HG03103 (cell line): ENCODE data around the gene ZNF668.
A peak's percentile ranks its signal among the peaks of the same experiment; 100 is the strongest.

ENCODE experiments used
- ATAC-seq: cut with Tn5 transposase; IDR thresholded peaks from one replicate; pipeline ENCODE4 v1.9.1; 2021; ENCODE audit warnings: low read depth; ENCODE audit not compliant: unreplicated experiment

The ZNF668 gene

DNA sequence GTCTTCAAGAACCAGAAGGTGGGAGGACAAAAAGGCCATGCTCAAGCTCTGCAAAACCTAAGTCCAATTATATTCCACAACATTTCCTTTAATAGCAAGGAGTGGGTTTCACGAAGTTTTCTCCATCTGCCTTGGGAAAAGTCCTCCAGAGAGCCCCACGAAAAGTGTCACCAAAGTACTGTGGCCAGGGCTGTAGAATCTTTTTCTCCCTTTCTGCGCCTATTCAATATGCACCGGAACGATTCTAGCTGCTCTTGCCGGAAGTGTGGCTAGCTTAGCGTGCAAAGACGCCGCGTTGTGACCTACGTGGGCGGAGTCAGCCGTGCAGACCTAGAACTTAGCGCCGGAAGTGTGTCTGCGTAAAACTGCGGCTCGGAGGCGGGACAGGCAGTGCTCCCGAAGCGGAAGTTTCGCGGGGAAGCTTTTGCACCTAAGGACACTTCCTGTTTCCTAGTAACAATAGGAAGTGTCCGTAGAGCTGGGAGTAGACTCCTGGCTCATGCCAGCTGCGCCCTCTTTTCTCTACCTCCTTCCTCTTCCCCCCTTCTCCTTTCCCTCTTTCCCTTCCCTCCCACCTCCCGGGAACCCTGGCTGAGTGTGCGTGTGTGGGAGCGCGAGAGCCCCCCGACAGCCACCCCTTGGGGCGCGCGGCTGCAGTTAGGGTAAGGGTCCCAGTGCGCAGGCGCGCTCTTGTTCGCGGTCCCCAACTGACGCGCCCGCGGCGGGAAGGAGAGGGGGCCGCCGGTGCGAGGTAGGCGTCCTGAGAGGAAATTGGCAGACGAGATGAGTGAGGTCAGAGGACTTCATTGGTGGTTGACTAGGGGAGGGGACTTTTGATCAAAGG is at the start of gene ZNF668, which contains the start of gene ZNF646:
Gene ZNF668, minus strand, starts transcription at position 271 of the 844 bp plus-strand sequence. CDS start 9,781 bp downstream, outside the sequence.
Gene ZNF646, plus strand, starts transcription at position 453 of the 844 bp plus-strand sequence. CDS start 1,903 bp downstream, outside the sequence.
- peak; percentile 59 for ATAC-seq

GRCh38 chr16:31120129-31120528 is 46.1 kb upstream of the ZNF668 start:
- ATAC-seq, result no peak

GRCh38 chr16:31118223-31119155 is 44.4 kb upstream of the ZNF668 start:
- ATAC-seq, result no peak

DNA sequence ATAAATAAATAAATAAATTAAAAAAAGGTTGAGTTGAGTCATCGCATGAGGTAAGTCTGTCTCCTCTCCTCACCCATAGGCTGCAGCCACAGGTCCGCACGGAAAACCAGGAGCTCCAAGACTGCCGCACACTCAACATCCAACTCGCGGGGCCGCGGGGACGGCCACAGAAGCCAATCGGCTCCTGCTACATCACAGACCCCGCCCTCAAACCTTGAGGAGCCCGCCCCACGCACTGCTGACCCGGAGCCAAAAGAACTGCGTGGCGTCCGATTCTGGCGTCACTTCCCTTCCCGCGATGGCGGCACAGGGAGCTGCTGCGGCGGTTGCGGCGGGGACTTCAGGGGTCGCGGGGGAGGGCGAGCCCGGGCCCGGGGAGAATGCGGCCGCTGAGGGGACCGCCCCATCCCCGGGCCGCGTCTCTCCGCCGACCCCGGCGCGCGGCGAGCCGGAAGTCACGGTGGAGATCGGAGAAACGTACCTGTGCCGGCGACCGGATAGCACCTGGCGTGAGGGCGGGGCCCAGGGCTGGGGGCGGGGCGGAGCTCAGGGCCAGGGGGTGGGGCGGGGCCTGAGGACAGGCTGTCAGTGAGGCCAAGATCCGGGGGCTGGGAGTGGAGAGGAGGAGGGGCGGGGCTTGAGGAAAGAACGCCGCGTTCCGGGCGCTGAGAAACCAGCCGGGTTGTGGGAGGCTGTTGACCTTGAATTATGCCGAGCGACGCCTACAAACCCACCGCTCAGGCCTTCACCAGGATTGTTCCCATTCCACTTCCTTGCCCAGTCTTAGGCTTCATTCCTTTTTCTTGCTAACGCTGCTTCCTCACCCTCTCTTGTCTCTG is 43.6 kb upstream of the ZNF668 start, which contains the start of gene KAT8:
Gene KAT8, plus strand, starts transcription at position 281 of the 839 bp plus-strand sequence. Its CDS starts 18 bp downstream, at position 299.
- peak; percentile 81 for ATAC-seq

DNA sequence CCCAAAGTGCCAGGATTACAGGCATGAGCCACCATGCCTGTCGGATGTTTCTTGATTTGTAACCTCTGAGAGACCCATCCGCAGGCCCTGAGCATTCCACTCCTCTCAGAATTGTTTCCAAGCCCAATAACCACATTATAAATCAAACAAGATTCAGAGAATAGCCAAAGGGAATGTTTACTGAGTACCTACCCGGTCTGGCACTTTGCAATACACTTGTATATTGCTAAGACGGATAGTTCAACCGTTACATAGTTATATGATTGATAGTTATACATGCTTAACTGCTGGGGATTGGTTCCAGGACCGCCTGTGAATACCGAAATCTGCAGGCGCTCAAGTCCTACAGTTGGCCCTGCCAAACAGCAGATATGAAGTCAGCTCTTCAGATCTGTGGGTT is 40.4 kb upstream of the ZNF668 start:
- ATAC-seq, result no peak

DNA sequence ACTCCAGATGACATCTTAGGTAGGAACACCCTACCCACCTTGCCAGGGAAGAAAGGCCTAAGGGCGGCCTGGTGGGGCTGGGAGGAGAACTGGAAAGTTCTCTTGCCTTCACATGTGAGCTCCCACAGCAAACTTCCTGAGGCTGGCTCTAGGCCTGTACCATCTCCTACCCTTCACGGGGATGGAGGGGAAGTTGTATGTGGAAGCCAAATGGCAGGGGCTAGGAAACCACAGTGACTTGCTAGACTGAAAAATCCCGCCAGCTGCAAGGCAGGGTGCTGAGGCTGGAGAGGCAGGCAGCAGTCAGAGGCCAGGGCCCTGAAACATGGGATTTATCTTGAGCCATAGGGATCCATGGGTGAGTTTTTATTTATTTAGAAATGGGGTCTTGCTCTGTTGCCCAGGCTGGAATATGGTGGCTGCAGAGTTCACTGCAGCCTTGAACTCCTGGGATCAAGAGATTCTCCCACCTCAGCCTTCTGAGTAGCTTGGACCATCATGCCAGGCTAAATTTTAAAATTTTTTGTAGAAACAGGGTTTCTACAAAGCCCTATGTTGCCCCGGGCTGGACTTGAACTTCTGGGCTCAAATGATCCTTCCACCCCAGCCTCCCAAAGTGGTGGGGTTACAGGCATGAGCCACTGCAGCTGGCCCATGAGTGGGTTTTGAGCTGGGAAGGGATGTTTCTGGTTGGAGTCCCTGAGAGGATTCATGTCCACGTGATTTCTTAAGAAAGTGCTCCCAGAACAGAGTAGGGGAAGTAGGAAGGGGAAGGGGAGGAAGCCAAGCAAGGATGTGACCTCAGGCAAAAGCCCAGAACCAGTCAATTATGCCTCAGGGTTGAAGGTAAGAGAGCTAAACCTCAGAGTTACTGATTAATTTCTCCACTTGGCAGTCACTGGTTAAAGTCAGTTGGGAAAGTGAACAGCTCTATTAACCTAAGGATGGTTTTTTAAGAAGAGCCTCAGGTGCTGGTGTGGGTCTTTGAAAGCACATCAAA is 39.4 kb upstream of the ZNF668 start:
- no peak for ATAC-seq

- no peak for ATAC-seq
Observed at GRCh38 chr16:31112711-31113110, 38.7 kb upstream of the ZNF668 start.

DNA sequence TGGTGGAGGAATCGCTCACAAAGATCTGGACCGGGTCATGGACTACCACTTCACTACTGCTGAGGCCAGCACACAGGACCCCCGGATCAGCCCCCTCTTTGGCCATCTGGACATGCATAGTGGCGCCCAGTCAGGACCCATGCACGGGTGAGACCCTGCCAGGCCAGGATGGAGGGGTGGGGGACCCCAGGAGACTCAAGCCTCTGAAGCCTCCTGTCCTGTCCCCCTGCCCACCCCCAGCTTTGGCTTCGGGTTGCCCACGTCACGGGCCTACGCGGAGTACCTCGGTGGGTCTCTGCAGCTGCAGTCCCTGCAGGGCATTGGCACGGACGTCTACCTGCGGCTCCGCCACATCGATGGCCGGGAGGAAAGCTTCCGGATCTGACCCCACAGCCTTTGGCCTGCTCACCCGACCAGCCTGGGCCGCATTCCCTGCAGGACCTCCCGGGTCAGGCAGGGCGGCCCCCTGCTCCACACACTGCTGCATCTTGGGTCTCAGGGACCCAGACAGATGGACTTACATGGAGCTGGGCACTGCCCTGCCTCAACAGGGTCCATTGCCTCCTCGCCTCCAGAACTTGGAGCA is 37.9 kb upstream of the ZNF668 start:
- no peak for ATAC-seq

DNA sequence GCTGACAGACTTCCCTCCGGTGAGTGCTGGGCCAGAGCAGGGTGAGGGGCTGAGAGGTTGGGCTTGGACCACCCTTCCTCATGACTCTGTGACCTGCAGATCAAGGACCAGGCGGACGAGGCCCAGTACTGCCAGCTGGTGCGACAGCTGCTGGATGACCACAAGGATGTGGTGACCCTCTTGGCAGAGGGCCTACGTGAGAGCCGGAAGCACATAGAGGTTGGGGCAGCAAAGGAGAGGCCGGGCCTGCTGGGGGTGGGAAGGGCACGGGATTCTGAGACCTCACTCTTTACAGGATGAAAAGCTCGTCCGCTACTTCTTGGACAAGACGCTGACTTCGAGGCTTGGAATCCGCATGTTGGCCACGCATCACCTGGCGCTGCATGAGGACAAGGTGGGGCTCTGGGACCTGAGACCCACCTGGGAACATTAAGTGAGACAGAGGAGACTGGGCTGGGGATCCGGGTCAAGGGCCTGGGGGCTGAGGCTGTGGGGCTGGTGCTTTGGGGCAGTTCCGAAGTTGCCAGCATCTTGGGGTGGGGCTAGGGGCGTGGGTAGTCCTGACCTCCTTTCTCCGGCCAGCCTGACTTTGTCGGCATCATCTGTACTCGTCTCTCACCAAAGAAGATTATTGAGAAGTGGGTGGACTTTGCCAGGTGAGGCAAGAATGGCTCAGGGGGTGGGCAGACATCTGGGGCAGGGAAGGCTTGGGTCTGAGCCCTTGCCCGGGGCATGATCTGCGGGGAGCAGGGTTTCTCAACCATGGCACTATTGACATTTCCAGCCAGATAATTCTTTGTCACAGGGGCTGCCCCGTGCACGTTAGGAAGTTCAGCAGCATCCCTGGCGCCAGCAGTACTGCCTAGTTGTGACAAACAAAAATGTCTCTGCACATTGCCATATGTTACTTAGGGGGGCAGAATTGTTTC is 36.3 kb upstream of the ZNF668 start:
- ATAC-seq, result no peak

- no peak for ATAC-seq
Observed at GRCh38 chr16:31109622-31110021, 35.6 kb upstream of the ZNF668 start.

- ATAC-seq, result no peak
Observed at GRCh38 chr16:31108794-31109558, 34.9 kb upstream of the ZNF668 start.

DNA sequence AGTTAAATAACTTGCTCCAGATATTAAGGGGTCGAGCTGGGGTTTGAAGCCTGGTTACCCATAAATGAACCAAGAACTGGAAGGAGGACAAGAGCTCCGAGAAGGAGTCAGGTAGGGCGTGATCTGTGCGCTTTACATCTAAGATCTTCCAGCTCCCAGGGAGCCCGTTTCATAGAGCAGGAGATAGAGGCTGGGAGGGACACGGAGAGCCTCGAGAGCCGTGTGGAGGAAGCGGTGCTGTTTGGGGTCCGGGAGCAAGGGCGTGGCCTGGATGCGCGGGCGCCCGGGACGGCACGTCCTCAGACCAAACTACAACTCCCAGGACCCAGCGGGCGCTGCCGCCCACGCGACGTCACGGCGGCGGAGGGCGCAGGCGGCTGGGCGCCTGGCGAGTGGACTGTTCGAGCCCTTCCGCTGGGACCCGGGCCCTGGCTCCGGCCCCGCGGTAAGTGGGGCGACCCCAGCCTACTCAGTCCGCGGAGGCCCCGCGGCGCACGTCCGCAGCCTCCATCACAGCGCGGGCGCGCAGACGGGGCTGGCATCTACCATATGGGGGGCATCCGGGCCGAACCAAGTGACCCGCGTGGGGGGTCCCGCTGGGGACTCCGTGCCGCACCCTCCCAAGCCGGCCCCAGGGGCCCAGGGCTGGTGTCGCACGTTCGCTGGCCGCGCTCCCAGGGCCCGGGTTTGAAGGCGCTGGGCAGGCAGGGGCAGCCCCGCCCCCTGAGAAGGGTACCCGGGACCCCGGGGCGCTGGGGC is 34.2 kb upstream of the ZNF668 start, which contains the start of gene BCKDK:
Gene BCKDK, plus strand, starts transcription at position 352 of the 759 bp plus-strand sequence. CDS start 838 bp downstream, outside the sequence.
- peak; percentile 65 for ATAC-seq

- peak; percentile 48 for ATAC-seq
Observed at GRCh38 chr16:31107465-31107867, 33.4 kb upstream of the ZNF668 start.

- no peak for ATAC-seq
Observed at GRCh38 chr16:31106509-31107464, 32.7 kb upstream of the ZNF668 start.
